Measurements from ENCODE around the gene HIPK1. TPM values are rescaled to one million over a fixed set of nuclear protein-coding genes. Genes with fewer than 3 reads are reported as not detected.

HIPK1 gene
- total and polyA plus RNA-seq, 7 donors = 13.8 to 57.1 (median 47.2) TPM

- Histone ChIP-seq H3K9me3 (no peaks in the 10 kb centered on the region), H3K27ac (no peak overlapping the region), H3K27me3 (no peaks in the 10 kb centered on the region), H3K4me3 (no peak overlapping the region), H3K4me1 (peaks cover 0 to 72% (median 56%) of the 10 kb centered on the region in 4 donors), H3K36me3 (peaks cover 0 to under 1% (median 0%) of the 10 kb centered on the region in 4 donors)
- TF ChIP-seq POLR2AphosphoS5 (IDR thresholded peaks at IDR 0.05) (no peak), EP300 (IDR thresholded peaks at IDR 0.05) (no peak), POLR2A (IDR thresholded peaks at IDR 0.05) (no peak)
- TF ChIP-seq, protein P1, sequence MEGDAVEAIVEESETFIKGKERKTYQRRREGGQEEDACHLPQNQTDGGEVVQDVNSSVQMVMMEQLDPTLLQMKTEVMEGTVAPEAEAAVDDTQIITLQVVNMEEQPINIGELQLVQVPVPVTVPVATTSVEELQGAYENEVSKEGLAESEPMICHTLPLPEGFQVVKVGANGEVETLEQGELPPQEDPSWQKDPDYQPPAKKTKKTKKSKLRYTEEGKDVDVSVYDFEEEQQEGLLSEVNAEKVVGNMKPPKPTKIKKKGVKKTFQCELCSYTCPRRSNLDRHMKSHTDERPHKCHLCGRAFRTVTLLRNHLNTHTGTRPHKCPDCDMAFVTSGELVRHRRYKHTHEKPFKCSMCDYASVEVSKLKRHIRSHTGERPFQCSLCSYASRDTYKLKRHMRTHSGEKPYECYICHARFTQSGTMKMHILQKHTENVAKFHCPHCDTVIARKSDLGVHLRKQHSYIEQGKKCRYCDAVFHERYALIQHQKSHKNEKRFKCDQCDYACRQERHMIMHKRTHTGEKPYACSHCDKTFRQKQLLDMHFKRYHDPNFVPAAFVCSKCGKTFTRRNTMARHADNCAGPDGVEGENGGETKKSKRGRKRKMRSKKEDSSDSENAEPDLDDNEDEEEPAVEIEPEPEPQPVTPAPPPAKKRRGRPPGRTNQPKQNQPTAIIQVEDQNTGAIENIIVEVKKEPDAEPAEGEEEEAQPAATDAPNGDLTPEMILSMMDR (IDR thresholded peaks at IDR 0.05) = no peak
- no peak for DNase-seq
- 91 to 97% methylated on average over 1 of the region's 1 CpG for WGBS, 2 donors
- intact Hi-C loops (cut with DNase I) = no loop called here
These were observed 6.1 kb downstream of the HIPK1 start for GRCh38 chr1:113935176-113935575.

GRCh38 chr1:113935970-113936369, 6.8 kb downstream of the HIPK1 start:
- no peak for DNase-seq
- no peak overlapping the region for H3K4me3 ChIP-seq
- WGBS, 2 donors = 75 to 83% methylated on average over 1 of the region's 1 CpG
- intact Hi-C loops (cut with DNase I) = no loop called here
- TF ChIP-seq EP300 (IDR thresholded peaks at IDR 0.05) = no peak
- TF ChIP-seq POLR2A (IDR thresholded peaks at IDR 0.05) = no peak
- TF ChIP-seq, protein P1 (IDR thresholded peaks at IDR 0.05) = no peak
- TF ChIP-seq POLR2AphosphoS5 (IDR thresholded peaks at IDR 0.05) = no peak
- peaks cover 0 to 8% (median 3%) of the 10 kb centered on the region in 4 donors for H3K36me3 ChIP-seq
- H3K27ac ChIP-seq = no peak overlapping the region
- H3K9me3 ChIP-seq = no peaks in the 10 kb centered on the region
- peaks cover 0 to 71% (median 50%) of the 10 kb centered on the region in 4 donors for H3K4me1 ChIP-seq
- H3K27me3 ChIP-seq = no peaks in the 10 kb centered on the region

- Histone ChIP-seq H3K27ac (no peak overlapping the region), H3K4me3 (no peak overlapping the region), H3K36me3 (peaks cover 0 to 20% (median 3%) of the 10 kb centered on the region in 4 donors), H3K4me1 (peaks cover 0 to 61% (median 39%) of the 10 kb centered on the region in 4 donors), H3K27me3 (no peaks in the 10 kb centered on the region), H3K9me3 (no peaks in the 10 kb centered on the region)
- DNase-seq = no peak
- TF ChIP-seq POLR2AphosphoS5 (IDR thresholded peaks at IDR 0.05) = no peak
- TF ChIP-seq, protein P1 (IDR thresholded peaks at IDR 0.05) = no peak
- TF ChIP-seq EP300 (IDR thresholded peaks at IDR 0.05) = no peak
- no peak for TF ChIP-seq POLR2A (IDR thresholded peaks at IDR 0.05)
- intact Hi-C loops (cut with DNase I) = no loop called here
- 66 to 90% methylated on average over 1 of the region's 1 CpG for WGBS, 2 donors
These were observed 8.0 kb downstream of the HIPK1 start for GRCh38 chr1:113937146-113937545.

GRCh38 chr1:113938192-113938591, 9.1 kb downstream of the HIPK1 start:
- peaks cover 0 to 25% (median 3%) of the 10 kb centered on the region in 4 donors for H3K36me3 ChIP-seq
- TF ChIP-seq EP300 (IDR thresholded peaks at IDR 0.05) = no peak
- TF ChIP-seq, protein P1 (IDR thresholded peaks at IDR 0.05) = no peak
- no peak for TF ChIP-seq POLR2A (IDR thresholded peaks at IDR 0.05)
- no peak for TF ChIP-seq POLR2AphosphoS5 (IDR thresholded peaks at IDR 0.05)
- H3K27me3 ChIP-seq = no peaks in the 10 kb centered on the region
- H3K4me3 ChIP-seq = no peak overlapping the region
- intact Hi-C loops (cut with DNase I) = no loop called here
- DNase-seq = no peak
- H3K4me1 ChIP-seq = peaks cover 0 to 51% (median 33%) of the 10 kb centered on the region in 4 donors
- no peak overlapping the region for H3K27ac ChIP-seq
- WGBS, 2 donors = 73 to 79% methylated on average over 5 of the region's 5 CpGs
- H3K9me3 ChIP-seq = no peaks in the 10 kb centered on the region

All from sigmoid colon (tissue), 7 donors.